ENCODE results near the gene TM9SF4.

Gene TM9SF4, protein sequence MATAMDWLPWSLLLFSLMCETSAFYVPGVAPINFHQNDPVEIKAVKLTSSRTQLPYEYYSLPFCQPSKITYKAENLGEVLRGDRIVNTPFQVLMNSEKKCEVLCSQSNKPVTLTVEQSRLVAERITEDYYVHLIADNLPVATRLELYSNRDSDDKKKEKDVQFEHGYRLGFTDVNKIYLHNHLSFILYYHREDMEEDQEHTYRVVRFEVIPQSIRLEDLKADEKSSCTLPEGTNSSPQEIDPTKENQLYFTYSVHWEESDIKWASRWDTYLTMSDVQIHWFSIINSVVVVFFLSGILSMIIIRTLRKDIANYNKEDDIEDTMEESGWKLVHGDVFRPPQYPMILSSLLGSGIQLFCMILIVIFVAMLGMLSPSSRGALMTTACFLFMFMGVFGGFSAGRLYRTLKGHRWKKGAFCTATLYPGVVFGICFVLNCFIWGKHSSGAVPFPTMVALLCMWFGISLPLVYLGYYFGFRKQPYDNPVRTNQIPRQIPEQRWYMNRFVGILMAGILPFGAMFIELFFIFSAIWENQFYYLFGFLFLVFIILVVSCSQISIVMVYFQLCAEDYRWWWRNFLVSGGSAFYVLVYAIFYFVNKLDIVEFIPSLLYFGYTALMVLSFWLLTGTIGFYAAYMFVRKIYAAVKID

DNA sequence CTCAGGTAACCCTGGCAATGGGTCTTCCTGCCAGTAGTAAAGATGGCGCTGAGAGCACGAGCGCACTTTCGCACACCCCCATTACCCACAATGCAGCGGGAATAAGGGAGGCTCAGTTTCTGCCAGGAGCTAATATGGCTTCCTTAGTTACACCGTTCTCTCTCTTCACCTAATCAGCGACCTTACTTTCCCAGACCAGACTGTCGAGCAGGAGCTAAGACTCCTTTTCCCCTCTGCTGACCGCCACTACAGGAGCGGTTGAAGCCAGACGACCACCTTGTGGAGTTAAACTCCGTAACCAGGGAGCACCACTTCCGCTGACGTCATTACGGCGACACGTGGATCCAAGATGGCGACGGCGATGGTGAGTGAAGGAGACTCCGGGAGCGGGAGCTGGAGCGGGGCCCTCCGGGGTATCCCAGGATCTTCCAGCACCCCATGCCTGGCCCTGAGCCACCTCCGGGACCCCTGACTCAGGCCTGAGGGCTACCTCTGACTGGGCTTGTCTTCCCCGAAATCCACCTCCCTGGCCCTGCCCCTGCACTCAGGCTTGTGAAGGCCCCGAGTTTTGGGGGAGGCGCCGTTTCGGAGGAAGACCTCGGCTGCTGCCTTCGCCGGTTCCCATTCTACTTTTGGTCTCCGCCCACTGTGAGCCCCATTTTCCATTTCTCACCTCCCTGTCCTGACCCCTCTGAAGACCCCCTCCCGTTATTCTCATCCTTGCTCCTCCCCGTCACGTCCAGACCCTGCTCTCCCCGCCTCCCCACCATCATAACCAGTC is at the start of gene TM9SF4:
TM9SF4 (plus strand) TSS at position 323 of the 781 bp plus-strand sequence; CDS start at position 350, 27 bp downstream.
- Histone ChIP-seq H3K27me3 (replicated peaks; ENCODE audit: control insufficient read depth, insufficient read depth, low read length) (no peaks in the 10 kb centered on the region), H3K36me3 (ENCODE audit: control insufficient read depth, insufficient read depth, low read length, severe bottlenecking) (no peaks in the 10 kb centered on the region), H3K4me1 (ENCODE audit: control insufficient read depth, insufficient read depth, low read length) (peaks cover 14% of the 10 kb centered on the region), H3K9me3 (ENCODE audit: control insufficient read depth, low read length) (no peaks in the 10 kb centered on the region), H3K9ac (ENCODE audit: low read length) (peak within 1 kb of the TSS; percentile 98), H3K4me3 (ENCODE audit: low read length) (peak within 1 kb of the TSS; percentile 93)
- DNase-seq (ENCODE audit: low read depth), result peak; percentile 97

DNA sequence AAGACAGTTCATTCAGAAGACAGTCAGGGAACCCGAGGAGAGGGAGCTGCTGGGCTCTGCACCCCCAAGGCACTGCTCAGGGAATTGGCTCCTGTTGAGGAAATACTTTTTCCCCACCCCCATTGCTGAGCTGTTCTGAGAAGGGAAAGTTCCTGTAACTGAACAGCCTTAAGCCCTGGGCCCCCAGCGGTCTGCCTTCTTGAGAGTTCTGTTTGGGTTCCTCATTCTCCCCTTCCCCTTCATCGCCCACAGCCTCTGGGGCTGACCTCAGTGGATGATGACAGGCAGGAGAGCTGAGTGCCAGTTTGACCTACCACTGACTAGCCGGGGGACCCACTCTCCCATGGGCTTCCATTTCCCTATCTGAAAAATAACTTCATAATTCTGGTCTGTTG is 46.7 kb upstream of the TM9SF4 start:
- Histone ChIP-seq H3K36me3 (ENCODE audit: control insufficient read depth, insufficient read depth, low read length, severe bottlenecking) (no peaks in the 10 kb centered on the region), H3K9ac (ENCODE audit: low read length) (no peak overlapping the region), H3K4me3 (ENCODE audit: low read length) (no peak overlapping the region), H3K4me1 (ENCODE audit: control insufficient read depth, insufficient read depth, low read length) (peaks cover 9% of the 10 kb centered on the region), H3K27me3 (replicated peaks; ENCODE audit: control insufficient read depth, insufficient read depth, low read length) (peaks cover 47% of the 10 kb centered on the region), H3K9me3 (ENCODE audit: control insufficient read depth, low read length) (no peaks in the 10 kb centered on the region)
- DNase-seq (ENCODE audit: low read depth), result no peak

DNA sequence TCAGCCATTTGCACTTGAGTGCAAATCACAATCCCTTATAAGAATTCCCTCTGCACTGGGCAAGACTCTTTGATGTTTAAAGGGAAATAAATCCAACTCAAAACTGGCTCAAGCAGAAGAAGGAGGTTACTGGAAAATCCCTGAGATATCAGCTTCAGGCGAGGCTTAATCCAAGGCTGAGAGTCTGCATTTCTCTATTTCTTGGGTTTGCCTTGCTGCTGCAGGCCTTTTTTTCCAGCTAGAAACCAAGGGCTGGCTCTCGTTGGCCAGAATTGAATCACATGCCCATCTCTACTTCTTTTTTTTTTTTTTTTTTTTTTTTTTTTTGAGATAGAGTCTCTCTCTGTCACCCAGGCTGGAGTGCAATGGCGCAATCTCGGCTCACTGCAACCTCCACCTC is 45.8 kb upstream of the TM9SF4 start:
- Histone ChIP-seq H3K27me3 (replicated peaks; ENCODE audit: control insufficient read depth, insufficient read depth, low read length) (peaks cover 39% of the 10 kb centered on the region), H3K4me1 (ENCODE audit: control insufficient read depth, insufficient read depth, low read length) (peaks cover 13% of the 10 kb centered on the region), H3K4me3 (ENCODE audit: low read length) (no peak overlapping the region), H3K36me3 (ENCODE audit: control insufficient read depth, insufficient read depth, low read length, severe bottlenecking) (no peaks in the 10 kb centered on the region), H3K9ac (ENCODE audit: low read length) (no peak overlapping the region), H3K9me3 (ENCODE audit: control insufficient read depth, low read length) (no peaks in the 10 kb centered on the region)
- no peak for DNase-seq (ENCODE audit: low read depth)

DNA sequence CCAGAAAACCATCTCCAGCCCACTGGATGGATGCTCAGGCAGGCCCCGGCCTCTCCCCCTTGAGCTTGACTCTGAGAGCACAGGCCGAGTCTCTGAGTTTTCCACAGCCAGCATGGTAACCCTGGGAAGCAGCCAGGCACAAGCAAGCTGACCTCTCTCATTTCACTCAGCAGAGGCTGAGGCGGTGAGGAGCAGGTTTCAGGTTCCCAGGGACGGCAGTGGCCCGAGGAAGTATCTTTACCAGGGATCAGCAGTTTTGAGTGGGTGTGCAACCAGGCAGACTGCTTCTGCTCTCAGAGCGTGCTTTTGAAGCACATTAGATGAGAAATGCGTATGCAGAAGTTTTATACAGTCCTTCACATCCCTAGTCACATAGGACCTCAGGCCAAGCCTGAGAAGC is 44.8 kb upstream of the TM9SF4 start:
- Histone ChIP-seq H3K4me3 (ENCODE audit: low read length) (no peak overlapping the region), H3K27me3 (replicated peaks; ENCODE audit: control insufficient read depth, insufficient read depth, low read length) (peaks cover 32% of the 10 kb centered on the region), H3K4me1 (ENCODE audit: control insufficient read depth, insufficient read depth, low read length) (peaks cover 18% of the 10 kb centered on the region), H3K36me3 (ENCODE audit: control insufficient read depth, insufficient read depth, low read length, severe bottlenecking) (no peaks in the 10 kb centered on the region), H3K9me3 (ENCODE audit: control insufficient read depth, low read length) (no peaks in the 10 kb centered on the region), H3K9ac (ENCODE audit: low read length) (no peak overlapping the region)
- no peak for DNase-seq (ENCODE audit: low read depth)

DNA sequence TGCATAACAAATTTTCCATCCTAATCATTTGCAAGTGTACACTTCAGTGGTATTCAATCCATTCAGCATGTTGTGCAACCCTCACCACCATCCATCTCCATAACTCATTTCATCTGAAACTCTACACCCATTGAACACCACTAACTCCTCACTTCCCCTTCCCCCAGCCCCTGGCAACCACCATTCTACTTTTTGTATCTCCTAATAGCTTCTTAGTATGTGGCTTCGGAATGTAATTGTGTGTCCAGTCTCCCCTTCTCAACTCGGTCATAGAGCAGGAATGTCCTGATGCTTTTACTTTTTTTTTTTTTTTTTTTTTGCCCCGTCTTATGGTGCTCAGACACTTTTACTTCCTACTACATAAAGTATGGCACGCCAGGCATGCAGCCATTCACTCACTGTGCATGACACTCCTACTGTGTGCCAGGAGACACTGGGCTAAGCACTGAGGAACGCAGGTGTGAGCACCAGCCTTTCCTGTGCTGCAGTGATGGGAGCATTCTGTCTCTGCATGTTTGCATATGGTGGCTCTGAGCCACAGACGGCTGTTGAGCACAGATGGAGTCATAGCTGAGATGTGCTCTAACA is 42.2 kb upstream of the TM9SF4 start:
- H3K27me3 ChIP-seq (replicated peaks; ENCODE audit: control insufficient read depth, insufficient read depth, low read length), result peaks cover 19% of the 10 kb centered on the region
- no peaks in the 10 kb centered on the region for H3K9me3 ChIP-seq (ENCODE audit: control insufficient read depth, low read length)
- H3K9ac ChIP-seq (ENCODE audit: low read length), result no peak overlapping the region
- DNase-seq (ENCODE audit: low read depth), result peak; percentile 77
- H3K4me1 ChIP-seq (ENCODE audit: control insufficient read depth, insufficient read depth, low read length), result peaks cover 18% of the 10 kb centered on the region
- no peak overlapping the region for H3K4me3 ChIP-seq (ENCODE audit: low read length)
- H3K36me3 ChIP-seq (ENCODE audit: control insufficient read depth, insufficient read depth, low read length, severe bottlenecking), result no peaks in the 10 kb centered on the region

DNA sequence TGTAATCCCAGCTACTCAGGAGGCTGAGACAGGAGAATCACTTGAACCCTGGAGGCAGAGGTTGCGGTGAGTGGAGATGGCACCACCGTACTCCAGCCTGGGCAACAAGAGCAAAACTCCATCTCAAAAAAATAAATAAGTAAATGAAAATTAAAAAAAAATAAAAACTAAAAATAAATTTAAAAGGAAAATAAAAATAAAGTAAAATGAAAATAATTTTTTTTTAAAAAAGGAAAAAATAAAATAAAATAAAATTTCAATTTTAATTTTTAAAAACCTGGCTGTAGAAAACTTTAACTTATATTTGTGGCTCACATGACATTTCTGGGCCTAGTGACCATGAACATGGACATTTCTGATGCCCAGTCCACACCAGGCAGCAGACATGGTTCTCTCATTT is 41.3 kb upstream of the TM9SF4 start:
- H3K4me1 ChIP-seq (ENCODE audit: control insufficient read depth, insufficient read depth, low read length), result peaks cover 18% of the 10 kb centered on the region
- no peak for DNase-seq (ENCODE audit: low read depth)
- no peak overlapping the region for H3K4me3 ChIP-seq (ENCODE audit: low read length)
- H3K9ac ChIP-seq (ENCODE audit: low read length), result no peak overlapping the region
- H3K36me3 ChIP-seq (ENCODE audit: control insufficient read depth, insufficient read depth, low read length, severe bottlenecking), result no peaks in the 10 kb centered on the region
- peaks cover 14% of the 10 kb centered on the region for H3K27me3 ChIP-seq (replicated peaks; ENCODE audit: control insufficient read depth, insufficient read depth, low read length)
- no peaks in the 10 kb centered on the region for H3K9me3 ChIP-seq (ENCODE audit: control insufficient read depth, low read length)

DNA sequence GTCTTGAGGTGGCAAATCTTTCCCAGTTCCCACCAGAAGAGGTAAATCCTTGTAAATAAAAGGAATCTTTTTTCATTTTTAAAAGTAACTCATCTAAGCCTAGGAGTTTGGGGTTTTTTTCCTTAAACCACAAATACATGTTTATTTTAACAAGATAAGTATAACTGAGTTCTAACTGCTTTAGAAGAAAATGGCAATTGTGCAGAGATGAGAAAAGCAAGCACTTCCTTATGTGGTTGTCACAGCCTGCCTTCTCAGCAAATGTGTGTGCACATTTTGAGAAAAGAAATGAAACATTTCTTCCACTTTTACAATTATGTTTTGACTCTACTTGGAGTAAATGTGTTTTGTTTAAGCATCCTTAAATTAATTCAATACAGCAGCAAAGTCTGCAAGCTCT is 39.8 kb upstream of the TM9SF4 start:
- Histone ChIP-seq H3K9me3 (ENCODE audit: control insufficient read depth, low read length) (no peaks in the 10 kb centered on the region), H3K36me3 (ENCODE audit: control insufficient read depth, insufficient read depth, low read length, severe bottlenecking) (no peaks in the 10 kb centered on the region), H3K9ac (ENCODE audit: low read length) (no peak overlapping the region), H3K4me3 (ENCODE audit: low read length) (no peak overlapping the region), H3K27me3 (replicated peaks; ENCODE audit: control insufficient read depth, insufficient read depth, low read length) (peaks cover 14% of the 10 kb centered on the region), H3K4me1 (ENCODE audit: control insufficient read depth, insufficient read depth, low read length) (peaks cover 18% of the 10 kb centered on the region)
- peak; percentile 13 for DNase-seq (ENCODE audit: low read depth)

DNA sequence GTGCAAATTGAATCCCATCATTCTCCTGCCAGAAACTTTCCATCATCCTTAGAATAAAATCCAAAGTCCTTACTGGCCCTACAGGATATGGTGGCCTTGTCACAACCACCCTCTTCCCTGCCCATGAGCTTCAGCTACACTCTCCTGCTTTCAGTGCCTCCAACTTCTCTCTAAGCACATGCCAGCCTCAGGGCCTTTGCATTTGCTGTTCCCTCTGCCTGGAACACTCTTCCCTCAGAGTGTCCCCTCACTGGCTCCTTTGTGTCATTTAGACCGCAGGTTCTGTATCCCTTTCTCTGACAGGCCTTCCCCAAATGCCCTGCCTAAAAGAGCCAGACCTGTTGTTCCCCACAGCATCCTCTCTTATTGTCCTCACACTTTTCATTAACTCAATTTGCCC is 39.2 kb upstream of the TM9SF4 start:
- H3K9me3 ChIP-seq (ENCODE audit: control insufficient read depth, low read length), result no peaks in the 10 kb centered on the region
- peaks cover 18% of the 10 kb centered on the region for H3K27me3 ChIP-seq (replicated peaks; ENCODE audit: control insufficient read depth, insufficient read depth, low read length)
- H3K4me1 ChIP-seq (ENCODE audit: control insufficient read depth, insufficient read depth, low read length), result peaks cover 18% of the 10 kb centered on the region
- no peak for DNase-seq (ENCODE audit: low read depth)
- H3K9ac ChIP-seq (ENCODE audit: low read length), result no peak overlapping the region
- H3K36me3 ChIP-seq (ENCODE audit: control insufficient read depth, insufficient read depth, low read length, severe bottlenecking), result no peaks in the 10 kb centered on the region
- no peak overlapping the region for H3K4me3 ChIP-seq (ENCODE audit: low read length)

DNA sequence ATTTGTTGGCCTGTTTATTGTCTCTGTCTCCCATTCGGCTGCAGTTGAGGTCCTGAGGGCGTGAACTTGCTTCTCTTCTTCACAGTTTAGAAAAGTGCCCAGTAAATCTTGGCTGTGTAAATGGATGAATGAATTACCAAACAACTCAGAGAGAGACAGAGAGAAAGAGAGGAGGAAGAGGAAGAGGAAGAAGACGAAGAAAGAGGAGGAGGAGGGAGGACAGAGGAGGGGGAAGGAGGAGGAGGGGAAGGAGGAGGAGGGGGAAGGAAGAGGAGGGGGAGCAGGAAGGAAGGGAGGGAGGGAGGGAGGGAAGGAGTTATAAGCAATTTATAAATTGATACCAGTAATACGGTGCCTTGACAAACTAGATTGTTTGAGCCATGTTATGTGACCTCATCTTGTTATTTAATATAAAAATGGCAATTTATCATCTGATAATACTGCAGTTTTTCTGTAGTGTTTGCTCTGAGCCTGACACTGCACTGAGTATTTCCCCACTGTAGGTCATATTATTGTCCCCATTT is 38.8 kb upstream of the TM9SF4 start:
- Histone ChIP-seq H3K9ac (ENCODE audit: low read length) (no peak overlapping the region), H3K36me3 (ENCODE audit: control insufficient read depth, insufficient read depth, low read length, severe bottlenecking) (no peaks in the 10 kb centered on the region), H3K4me1 (ENCODE audit: control insufficient read depth, insufficient read depth, low read length) (peaks cover 18% of the 10 kb centered on the region), H3K9me3 (ENCODE audit: control insufficient read depth, low read length) (no peaks in the 10 kb centered on the region), H3K27me3 (replicated peaks; ENCODE audit: control insufficient read depth, insufficient read depth, low read length) (peaks cover 23% of the 10 kb centered on the region), H3K4me3 (ENCODE audit: low read length) (no peak overlapping the region)
- DNase-seq (ENCODE audit: low read depth), result no peak

DNA sequence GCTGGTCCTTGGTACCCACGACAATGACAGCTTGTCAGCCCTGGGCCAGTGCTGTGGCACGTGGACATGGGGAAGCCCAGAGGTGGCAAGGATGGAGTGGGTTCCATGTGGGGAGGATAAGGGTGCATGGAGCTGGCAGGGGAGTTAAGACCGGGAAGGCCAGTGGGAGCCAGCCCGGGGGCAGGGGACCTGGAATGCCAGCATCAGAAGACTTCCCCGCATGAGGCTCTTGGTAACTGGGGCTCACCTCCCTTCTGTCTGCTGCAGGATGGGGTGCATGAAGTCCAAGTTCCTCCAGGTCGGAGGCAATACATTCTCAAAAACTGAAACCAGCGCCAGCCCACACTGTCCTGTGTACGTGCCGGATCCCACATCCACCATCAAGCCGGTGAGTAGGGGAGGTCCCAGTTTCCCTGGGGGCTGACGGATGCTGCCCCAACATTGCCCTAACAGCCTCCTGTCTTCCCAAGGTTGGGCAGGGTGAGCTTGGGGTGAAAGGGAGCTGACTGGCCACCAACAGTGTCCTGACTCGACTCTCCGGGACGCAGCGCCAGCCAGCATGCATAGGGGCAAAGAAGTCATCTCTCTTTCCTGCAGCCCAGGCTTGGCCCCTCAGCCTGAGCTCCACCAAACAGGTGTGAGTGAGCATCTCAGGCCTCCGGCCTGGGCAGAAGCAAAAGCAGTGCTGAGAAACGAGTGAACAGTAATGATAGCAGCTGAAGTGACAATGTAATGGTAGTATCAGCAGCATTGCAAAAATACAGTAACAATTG is 37.9 kb upstream of the TM9SF4 start:
- no peaks in the 10 kb centered on the region for H3K36me3 ChIP-seq (ENCODE audit: control insufficient read depth, insufficient read depth, low read length, severe bottlenecking)
- H3K9me3 ChIP-seq (ENCODE audit: control insufficient read depth, low read length), result no peaks in the 10 kb centered on the region
- H3K4me1 ChIP-seq (ENCODE audit: control insufficient read depth, insufficient read depth, low read length), result peaks cover 18% of the 10 kb centered on the region
- no peak for DNase-seq (ENCODE audit: low read depth)
- peaks cover 29% of the 10 kb centered on the region for H3K27me3 ChIP-seq (replicated peaks; ENCODE audit: control insufficient read depth, insufficient read depth, low read length)
- no peak overlapping the region for H3K9ac ChIP-seq (ENCODE audit: low read length)
- H3K4me3 ChIP-seq (ENCODE audit: low read length), result no peak overlapping the region

Data from adipocyte (in vitro differentiated cells).